ENCODE data around the gene TBL3.

The TBL3 gene

GRCh38 chr16:1965396-1966001, 6.4 kb upstream of the TBL3 start:
- DNase-seq: peak; percentile 45

DNA sequence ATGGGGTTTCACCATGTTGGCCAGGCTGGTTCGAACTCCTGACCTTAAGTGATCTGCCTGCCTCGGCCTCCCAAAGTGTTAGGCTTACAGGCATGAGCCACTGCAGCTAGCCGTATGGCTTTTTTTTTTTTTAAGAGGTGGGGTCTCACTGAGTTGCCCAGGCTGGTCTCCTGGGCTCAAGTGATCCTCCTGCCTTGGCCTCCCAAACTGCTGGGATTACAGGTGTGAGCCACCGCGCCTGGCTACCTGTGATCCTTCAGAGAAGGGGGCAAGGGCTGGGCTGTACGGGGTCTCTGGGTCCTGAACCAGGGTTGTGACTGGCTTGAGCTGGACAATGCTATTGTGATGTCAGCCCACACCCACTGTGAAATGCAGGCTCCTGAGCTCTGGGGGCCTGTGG, 5.4 kb upstream of the TBL3 start, which contains the start of gene RNF151:
TSS of gene RNF151 (plus strand) at position 397 of the 400 bp plus-strand sequence. CDS start 26 bp downstream, outside the sequence.
- no peak for DNase-seq

DNA sequence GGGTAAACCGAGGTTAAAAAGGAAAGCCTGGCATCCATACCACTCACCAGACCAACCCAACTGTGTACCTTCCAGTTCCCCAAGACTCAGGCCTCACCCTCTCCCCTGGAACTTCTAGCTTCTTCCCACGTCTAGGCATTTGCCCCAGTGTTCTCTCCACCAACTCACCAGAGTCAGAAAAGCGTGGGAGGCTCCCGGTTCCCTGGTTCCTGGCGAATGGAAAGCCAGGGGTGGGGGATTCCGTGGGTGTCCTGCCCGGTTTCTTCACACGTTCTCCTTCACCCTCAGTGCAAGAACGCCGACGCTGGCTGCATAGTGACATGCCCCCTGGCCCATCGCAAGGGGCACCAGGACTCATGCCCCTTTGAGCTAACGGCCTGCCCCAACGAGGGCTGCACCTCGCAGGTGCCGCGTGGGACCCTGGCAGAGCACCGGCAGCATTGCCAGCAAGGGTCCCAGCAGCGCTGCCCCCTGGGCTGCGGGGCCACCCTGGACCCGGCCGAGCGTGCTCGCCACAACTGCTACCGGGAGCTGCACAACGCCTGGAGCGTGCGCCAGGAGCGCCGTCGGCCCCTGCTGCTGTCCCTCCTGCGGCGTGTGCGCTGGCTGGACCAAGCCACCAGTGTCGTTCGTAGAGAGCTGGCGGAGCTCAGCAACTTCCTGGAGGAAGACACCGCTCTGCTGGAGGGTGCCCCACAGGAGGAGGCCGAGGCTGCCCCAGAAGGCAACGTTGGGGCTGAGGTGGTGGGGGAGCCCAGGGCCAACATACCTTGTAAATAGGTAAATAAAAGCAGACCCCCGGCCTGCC, 3.5 kb upstream of the TBL3 start:
- DNase-seq: no peak

- DNase-seq: peak; percentile 54
These were observed 631 bp downstream of the TBL3 start for GRCh38 chr16:1972490-1972877.

DNA sequence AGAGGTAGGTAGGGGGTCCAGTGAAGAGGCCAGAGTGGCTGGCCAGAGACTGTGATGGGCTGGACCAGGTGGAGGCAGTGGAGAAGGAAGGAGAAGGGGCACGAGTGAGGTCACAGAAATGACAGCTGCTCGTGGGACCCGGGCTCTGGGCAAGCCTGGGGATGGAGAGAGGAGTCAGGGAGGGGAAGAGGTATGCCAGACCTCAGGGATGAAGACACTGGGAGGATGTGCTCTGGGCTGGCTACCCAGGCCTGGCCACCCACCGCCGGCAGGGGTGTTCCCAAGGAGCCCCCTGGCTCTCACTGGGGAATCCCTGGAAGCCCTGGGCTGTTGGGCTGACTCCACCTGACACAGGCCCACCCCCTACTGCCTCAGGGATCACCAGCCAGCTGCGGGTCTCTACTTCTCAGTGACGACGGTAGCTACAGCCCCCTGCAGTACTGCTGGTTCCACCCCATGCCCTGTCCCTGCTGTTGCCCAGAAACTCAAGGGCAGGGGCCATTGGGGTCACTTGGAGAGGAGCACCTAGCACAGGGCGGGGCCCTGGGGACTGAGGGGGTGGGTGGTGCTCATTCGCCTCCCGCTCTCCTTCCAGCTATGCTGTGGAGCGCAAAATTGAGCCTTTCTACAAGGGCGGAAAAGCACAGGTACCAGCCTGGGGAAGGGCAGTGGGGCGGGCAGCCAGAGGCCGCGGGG, 1.8 kb downstream of the TBL3 start:
- no peak for DNase-seq

GRCh38 chr16:1974157-1975070, 2.6 kb downstream of the TBL3 start:
- DNase-seq: no peak

- no peak for DNase-seq
These were observed 3.8 kb downstream of the TBL3 start for GRCh38 chr16:1975432-1976215.

GRCh38 chr16:1976216-1976520, 4.3 kb downstream of the TBL3 start:
- DNase-seq: no peak

DNA sequence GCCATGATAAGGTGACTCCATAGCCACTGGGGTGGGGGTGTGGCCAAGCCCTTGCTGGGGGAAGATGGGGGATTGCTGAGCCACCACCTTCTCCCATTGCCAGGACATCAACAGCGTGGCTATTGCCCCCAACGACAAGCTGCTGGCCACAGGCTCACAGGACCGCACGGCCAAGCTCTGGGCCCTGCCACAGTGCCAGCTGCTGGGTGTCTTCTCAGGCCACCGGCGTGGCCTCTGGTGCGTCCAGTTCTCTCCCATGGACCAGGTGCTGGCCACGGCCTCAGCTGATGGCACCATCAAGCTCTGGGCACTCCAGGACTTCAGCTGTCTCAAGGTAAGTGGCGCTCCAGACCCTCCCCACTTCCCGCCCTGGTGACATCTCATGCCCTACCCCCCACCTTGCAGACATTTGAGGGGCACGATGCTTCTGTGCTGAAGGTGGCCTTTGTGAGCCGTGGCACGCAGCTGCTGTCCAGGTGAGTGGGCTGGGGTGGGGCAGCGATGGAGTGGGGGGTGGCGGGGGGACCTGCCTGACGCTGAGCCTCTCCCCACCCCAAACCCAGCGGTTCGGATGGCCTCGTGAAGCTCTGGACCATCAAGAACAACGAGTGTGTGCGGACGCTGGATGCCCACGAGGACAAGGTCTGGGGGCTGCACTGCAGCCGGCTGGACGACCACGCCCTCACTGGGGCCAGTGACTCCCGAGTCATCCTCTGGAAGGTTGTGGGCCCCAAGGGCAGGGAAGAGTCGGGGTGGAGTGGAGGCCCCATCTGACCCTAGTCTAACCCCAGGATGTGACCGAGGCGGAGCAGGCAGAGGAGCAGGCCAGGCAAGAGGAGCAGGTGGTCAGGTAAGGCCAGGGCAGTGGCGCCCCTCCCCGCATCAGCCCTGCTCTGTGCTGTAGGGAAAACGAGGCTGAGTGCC, 5.4 kb downstream of the TBL3 start:
- no peak for DNase-seq

DNA sequence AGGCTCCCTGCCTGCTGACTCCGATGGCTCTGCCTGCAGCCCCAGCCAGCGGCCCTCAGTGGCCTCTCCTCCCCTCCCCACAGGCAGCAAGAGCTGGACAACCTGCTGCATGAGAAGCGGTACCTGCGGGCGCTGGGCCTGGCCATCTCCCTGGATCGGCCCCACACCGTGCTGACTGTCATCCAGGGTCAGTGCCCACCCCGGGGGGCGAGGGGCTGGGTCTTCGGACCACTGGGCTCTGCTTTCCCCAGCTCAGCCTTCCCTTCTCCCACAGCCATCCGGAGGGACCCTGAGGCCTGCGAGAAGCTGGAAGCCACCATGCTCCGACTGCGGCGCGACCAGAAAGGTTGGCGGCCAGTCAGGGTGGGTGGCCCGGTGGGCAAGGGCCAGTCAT, 6.0 kb downstream of the TBL3 start:
- DNase-seq: no peak

DNA sequence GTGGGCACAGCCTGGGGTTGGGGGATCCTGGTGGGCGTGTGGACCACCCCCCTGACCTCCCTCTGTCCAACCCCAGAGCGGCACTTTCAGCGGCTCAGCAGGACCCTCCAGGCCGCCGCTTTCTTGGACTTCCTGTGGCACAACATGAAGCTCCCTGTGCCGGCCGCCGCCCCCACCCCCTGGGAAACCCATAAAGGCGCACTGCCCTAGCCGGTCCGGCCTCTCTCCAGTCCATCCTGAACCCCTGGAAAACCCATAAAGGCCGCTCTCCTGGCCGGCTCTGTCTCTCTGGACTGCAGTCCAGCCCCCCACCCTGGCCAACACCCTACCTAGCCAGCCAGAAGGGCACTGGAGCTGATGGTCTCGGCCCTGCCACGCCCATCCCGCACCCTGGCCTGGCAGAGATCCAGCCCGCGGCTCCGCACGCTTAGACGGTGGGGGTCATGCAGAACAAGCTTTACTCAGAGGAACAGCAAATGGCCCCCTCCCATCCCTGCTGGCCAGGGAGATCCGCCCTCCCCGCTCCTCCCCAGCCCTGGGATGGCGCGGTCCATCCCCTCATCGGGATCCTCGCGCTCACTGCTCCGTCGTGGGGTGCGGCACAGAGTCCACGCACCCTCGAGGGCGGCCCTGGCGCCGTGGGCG, 6.7 kb downstream of the TBL3 start:
- DNase-seq: peak; percentile 51

GRCh38 chr16:1979271-1980029, 7.6 kb downstream of the TBL3 start:
- peak; percentile 95 for DNase-seq

- DNase-seq: peak; percentile 74
These were observed 8.3 kb downstream of the TBL3 start for GRCh38 chr16:1980030-1980769.

GRCh38 chr16:1980770-1981087, 8.9 kb downstream of the TBL3 start:
- no peak for DNase-seq

DNA sequence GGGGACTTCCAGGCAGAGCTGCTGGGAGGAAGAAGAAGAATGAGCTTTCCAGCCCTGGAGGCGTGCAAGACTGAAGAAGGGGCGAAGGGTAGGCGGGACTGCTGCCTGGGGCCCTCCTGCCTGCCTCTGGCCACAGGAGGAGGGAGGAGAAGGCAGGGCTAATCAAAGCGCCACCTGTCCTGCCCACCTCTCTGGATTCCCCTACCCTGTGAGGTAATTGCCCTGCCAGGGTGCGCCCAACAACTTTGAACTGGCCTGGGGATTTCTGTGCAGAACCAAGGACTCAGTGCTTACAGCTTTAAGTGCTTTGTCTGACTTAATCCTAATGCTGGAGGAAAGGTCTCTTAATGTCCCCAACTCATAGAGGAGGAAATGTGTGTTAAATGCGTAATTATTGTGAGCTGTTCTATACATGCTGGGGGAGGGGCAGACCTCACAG, 9.6 kb downstream of the TBL3 start, which contains the start of gene NOXO1:
TSS of gene NOXO1 (minus strand) at position 72 of the 439 bp plus-strand sequence. CDS start 290 bp downstream, outside the sequence.
- DNase-seq: peak; percentile 23

- DNase-seq: no peak
These were observed 10.2 kb downstream of the TBL3 start for GRCh38 chr16:1982013-1982433.

- DNase-seq: no peak
These were observed 11.2 kb downstream of the TBL3 start for GRCh38 chr16:1982991-1983543.

DNA sequence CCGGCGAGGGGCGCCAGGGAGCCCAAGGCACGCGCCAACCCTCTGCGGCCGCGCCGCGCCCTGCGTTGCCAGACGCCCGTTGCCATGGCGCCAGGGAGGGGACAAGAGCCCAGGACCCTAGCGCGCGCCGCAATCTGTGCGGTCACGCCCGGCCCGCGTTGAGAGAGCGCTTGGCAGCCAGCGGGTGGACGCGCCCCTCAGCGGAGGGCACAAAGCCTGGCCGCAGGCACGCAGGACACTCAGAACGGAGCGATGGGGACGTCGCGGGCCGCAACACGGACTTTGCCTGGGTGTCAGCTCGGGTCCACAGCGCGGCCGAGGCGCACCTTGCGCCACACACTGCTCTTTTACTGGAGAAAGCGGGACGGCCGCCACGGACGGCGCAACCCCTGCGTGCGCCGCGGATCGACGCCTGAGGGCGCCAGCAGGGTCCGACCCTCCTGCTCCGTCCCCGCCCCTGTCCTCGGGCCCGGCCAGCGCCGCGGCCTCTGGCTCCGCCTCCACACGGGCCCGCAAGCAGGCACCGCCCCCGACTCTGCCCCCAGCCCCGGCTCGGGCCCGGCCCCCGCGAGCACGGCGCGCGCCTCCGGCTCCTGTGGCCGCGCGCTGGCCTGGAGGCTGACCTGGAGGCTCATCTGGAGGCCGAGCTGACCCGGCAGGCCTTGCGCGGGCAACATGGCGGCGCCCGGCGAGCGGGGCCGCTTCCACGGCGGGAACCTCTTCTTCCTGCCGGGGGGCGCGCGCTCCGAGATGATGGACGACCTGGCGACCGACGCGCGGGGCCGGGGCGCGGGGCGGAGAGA, 11.9 kb downstream of the TBL3 start, which contains the start of gene GFER:
TSS of gene GFER (plus strand) at position 650 of the 803 bp plus-strand sequence. CDS start at position 676, 26 bp downstream.
- peak; percentile 95 for DNase-seq

Measured in DMS53 (cell line).